Measurements from ENCODE around the gene KANSL1. TPM values are rescaled to one million over a fixed set of nuclear protein-coding genes. Genes with fewer than 3 reads are reported as not detected.

The KANSL1 gene
- total and polyA plus RNA-seq, 2 experiments from 2014 or later, result 49.0 to 206 TPM

GRCh38 chr17:46138473-46138872 is 54.8 kb downstream of the KANSL1 start (continued):
- TF ChIP-seq REST (IDR thresholded peaks at IDR 0.05; ENCODE audit: unreplicated experiment) (no peak), ETS1 (IDR thresholded peaks at IDR 0.05) (no peak), STAT1 (IDR thresholded peaks at IDR 0.05; ENCODE audit: unreplicated experiment) (no peak), JUNB (IDR thresholded peaks at IDR 0.05; ENCODE audit: unreplicated experiment) (no peak), POLR2AphosphoS5 (IDR thresholded peaks at IDR 0.05; ENCODE audit: low read depth) (no peak), EZH2 (IDR thresholded peaks at IDR 0.05; ENCODE audit: low read depth, unreplicated experiment) (no peak), CTCF (conservative IDR thresholded peaks at IDR 0.05; ENCODE audit: low read depth in 2 of 2) (no peak)

GRCh38 chr17:46136820-46137219 is 56.4 kb downstream of the KANSL1 start:
- no peak overlapping the region for H3K4me2 ChIP-seq
- H3F3A ChIP-seq (replicated peaks; ENCODE audit: low read depth), result no peaks in the 10 kb centered on the region
- H3K36me3 Mint-ChIP-seq (ENCODE audit: low read depth), result peaks cover 2% of the 10 kb centered on the region; the same call in 1 of the 3 replicates
- peaks cover 100% of the 10 kb centered on the region for H3K79me2 ChIP-seq (replicated peaks; ENCODE audit: insufficient read depth)
- H3K27me3 ChIP-seq (ENCODE audit: insufficient read depth), result no peaks in the 10 kb centered on the region
- H3K27me3 Mint-ChIP-seq (ENCODE audit: insufficient read depth, low read depth, poor library complexity), result no peaks in the 10 kb centered on the region
- H3K4me3 Mint-ChIP-seq, result no peak overlapping the region
- no peaks in the 10 kb centered on the region for H3K9me3 Mint-ChIP-seq
- peaks cover 50% of the 10 kb centered on the region for H3K4me1 ChIP-seq (ENCODE audit: insufficient read depth)
- ATAC-seq (no peak), DNase-seq (ENCODE audit: low spot score) (no peak)
- H4K20me1 ChIP-seq (replicated peaks; ENCODE audit: insufficient read depth), result peaks cover 74% of the 10 kb centered on the region
- H3K4me3 ChIP-seq, result no peak overlapping the region
- H3K27ac Mint-ChIP-seq, result no peak overlapping the region
- no peak overlapping the region for H2AFZ ChIP-seq
- H3K27ac ChIP-seq (ENCODE audit: low read depth), result peak overlapping the region; percentile 3; the same call in 1 of the 2 replicates
- no peaks in the 10 kb centered on the region for H3K9me2 ChIP-seq (ENCODE audit: insufficient read depth)
- H3K36me3 ChIP-seq (ENCODE audit: insufficient read depth), result no peaks in the 10 kb centered on the region
- peaks cover 64% of the 10 kb centered on the region for H3K4me1 Mint-ChIP-seq
- TF ChIP-seq ETS1 (IDR thresholded peaks at IDR 0.05) (no peak), JUNB (IDR thresholded peaks at IDR 0.05; ENCODE audit: unreplicated experiment) (no peak), ZNF462 (CRISPR knock-in tag; IDR thresholded peaks at IDR 0.05) (no peak), NANOG (IDR thresholded peaks at IDR 0.05; ENCODE audit: borderline replicate concordance) (no peak), EZH2phosphoT487 (IDR thresholded peaks at IDR 0.05; ENCODE audit: unreplicated experiment) (no peak)
